GM23248 (cell line): ENCODE measurements around the gene ANGEL1.

Experiments used
- EZH2 ChIP-seq: fragments of 200-600 bp; sonication (generic); IDR thresholded peaks from 2 replicates; pipeline ENCODE4 v1.6.1; 2018; ENCODE audit warnings: antibody characterized with exemption, mild to moderate bottlenecking; ENCODE audit not compliant: insufficient read depth, poor library complexity, severe bottlenecking
- EZH2phosphoT487 ChIP-seq: fragments of 200-600 bp; sonication (generic); IDR thresholded peaks from 2 replicates; pipeline ENCODE4 v1.6.1; 2018; ENCODE audit warnings: antibody characterized with exemption, moderate library complexity, mild to moderate bottlenecking, low read depth; ENCODE audit not compliant: insufficient read depth

- TF ChIP-seq EZH2phosphoT487 = no peak
- no peak for TF ChIP-seq EZH2
Measured at GRCh38 chr14:76775695-76776427, 36.8 kb downstream of the ANGEL1 start.
